Prostate gland (tissue), 2 donors: ENCODE data around the gene RTRAF. TPM values are rescaled to one million over a fixed set of nuclear protein-coding genes. Genes with fewer than 3 reads are reported as not detected.

Experiments
- DNase-seq: peaks from one replicate; pipeline ENCODE4 v3.0.0-alpha.2; 2019; ENCODE audit warnings: low spot score
- H3K27ac ChIP-seq, 2 donors: fragments of 200-600 bp; sonication (generic); 2 replicates each; pipeline ENCODE4 v1.5.1; 2017 to 2019
- H3K27me3 ChIP-seq: fragments of 200-600 bp; sonication (generic); replicated peaks from 2 replicates; pipeline ENCODE4 v1.5.1; 2019; ENCODE audit not compliant: insufficient read depth
- H3K36me3 ChIP-seq, 2 donors: fragments of 200-600 bp; sonication (generic); 1 replicate in 1 of 2; 2 replicates in 1 of 2; pipeline versions ENCODE4 v1.5.1 to v1.8.1; 2017 to 2019
- H3K4me1 ChIP-seq: fragments of 200-600 bp; sonication (generic); replicated peaks from 2 replicates; pipeline ENCODE4 v1.5.1; 2019
- H3K4me3 ChIP-seq, 2 donors: fragments of 200-600 bp; sonication (generic); 2 replicates each; pipeline ENCODE4 v1.5.1; 2017 to 2019
- H3K9me3 ChIP-seq: fragments of 200-600 bp; sonication (generic); 2 replicates; pipeline ENCODE4 v1.5.1; 2017
- CTCF ChIP-seq, 4 experiments: fragments of 200-600 bp in 2 of 4; fragments of 450-650 bp in 2 of 4; sonication (generic) in 2 of 4; IDR thresholded peaks; 1 replicate in 3 of 4; 2 replicates in 1 of 4; pipeline ENCODE4 v1.5.1; 2016 to 2019; ENCODE audit warnings: antibody characterized with exemption in 4 of 4, mild to moderate bottlenecking in 2 of 4, moderate library complexity in 2 of 4
- POLR2A ChIP-seq: fragments of 450-650 bp; IDR thresholded peaks from one replicate; pipeline ENCODE4 v1.6.1; 2016; ENCODE audit warnings: antibody characterized with exemption, mild to moderate bottlenecking
- POLR2AphosphoS5 ChIP-seq: sonication (generic); formaldehyde crosslinking; IDR thresholded peaks from one replicate; pipeline ENCODE4 v1.6.1; 2017; ENCODE audit warnings: antibody characterized with exemption
- WGBS: methylation state at CpG from one replicate; pipeline ENCODE4 v1.1.5; 2018; 5-methylcytosine and 5-hydroxymethylcytosine counted together
- intact Hi-C: fragments of 100-400 bp; cut with DNase I; formaldehyde crosslinking; loops from one replicate; pipeline ENCODE4 v1.14.2; 2022
- total RNA-seq, 2 donors: library from RNA; depleted of rRNA; stranded (reverse); fragments of >200 nt; gene quantifications; one replicate each; pipeline ENCODE4 v1.1.0, GENCODE V29; 2016

The RTRAF gene
- total RNA-seq, 2 donors from 2014 or later = 62.6 to 105 TPM

- WGBS = 91% methylated on average over 7 of the region's 7 CpGs
- H3K36me3 ChIP-seq = no peaks in the 10 kb centered on the region
- H3K4me1 ChIP-seq = no peaks in the 10 kb centered on the region
- H3K9me3 ChIP-seq = no peaks in the 10 kb centered on the region
- no peaks in the 10 kb centered on the region for H3K27me3 ChIP-seq
- H3K4me3 ChIP-seq = no peak overlapping the region
- intact Hi-C loops = loop anchor here (5.0 kb wide), 1 partner anchor 690 kb away; no protein-coding TSS in a partner anchor
- no peak for DNase-seq
- no peak overlapping the region for H3K27ac ChIP-seq
- TF ChIP-seq CTCF (IDR thresholded peaks at IDR 0.05) (no peak), POLR2A (no peak), POLR2AphosphoS5 (no peak)
Measured at GRCh38 chr14:51972566-51972965, 16.8 kb upstream of the RTRAF start.

GRCh38 chr14:51977075-51977474 is 12.3 kb upstream of the RTRAF start:
- no peak for DNase-seq
- no peaks in the 10 kb centered on the region for H3K9me3 ChIP-seq
- H3K4me3 ChIP-seq = no peak overlapping the region
- intact Hi-C loops = loop anchor here (5.0 kb wide), 1 partner anchor 200 kb away; no protein-coding TSS in a partner anchor
- no peaks in the 10 kb centered on the region for H3K36me3 ChIP-seq
- 97% methylated on average over 5 of the region's 5 CpGs for WGBS
- no peaks in the 10 kb centered on the region for H3K27me3 ChIP-seq
- no peaks in the 10 kb centered on the region for H3K4me1 ChIP-seq
- no peak for TF ChIP-seq POLR2AphosphoS5
- TF ChIP-seq POLR2A = no peak
- TF ChIP-seq CTCF (IDR thresholded peaks at IDR 0.05) = no peak
- no peak overlapping the region for H3K27ac ChIP-seq

GRCh38 chr14:51978681-51979085 is 10.7 kb upstream of the RTRAF start:
- DNase-seq = no peak
- Histone ChIP-seq H3K9me3 (no peaks in the 10 kb centered on the region), H3K36me3 (no peaks in the 10 kb centered on the region), H3K27ac (no peak overlapping the region), H3K4me1 (no peaks in the 10 kb centered on the region), H3K27me3 (no peaks in the 10 kb centered on the region), H3K4me3 (no peak overlapping the region)
- intact Hi-C loops = loop anchor here (5.0 kb wide), 1 partner anchor 201 kb away; no protein-coding TSS in a partner anchor
- TF ChIP-seq POLR2A = no peak
- 40% methylated on average over 2 of the region's 2 CpGs for WGBS

GRCh38 chr14:51979088-51979709 is 10.1 kb upstream of the RTRAF start:
- no peak overlapping the region for H3K27ac ChIP-seq
- WGBS = 25% methylated on average over 17 of the region's 17 CpGs
- intact Hi-C loops = loop anchor here (5.0 kb wide), 1 partner anchor 202 kb away; no protein-coding TSS in a partner anchor

More at GRCh38 chr14:51979088-51979709, 10.1 kb upstream of the RTRAF start:
- H3K27me3 ChIP-seq = no peaks in the 10 kb centered on the region
- H3K36me3 ChIP-seq = no peaks in the 10 kb centered on the region
- peak; percentile 70 for DNase-seq
- no peaks in the 10 kb centered on the region for H3K9me3 ChIP-seq
- TF ChIP-seq POLR2A (no peak), POLR2AphosphoS5 (peak; percentile 51), CTCF (IDR thresholded peaks at IDR 0.05) (peak; percentile 71 to 87 (median 76))
- no peaks in the 10 kb centered on the region for H3K4me1 ChIP-seq
- no peak overlapping the region for H3K4me3 ChIP-seq
